SJCRH30 (cell line): ENCODE data around the gene PGM1. TPM values are rescaled to one million over a fixed set of nuclear protein-coding genes. Genes with fewer than 3 reads are reported as not detected.

Source experiments
- DNase-seq, 2 experiments: peaks; one replicate each; pipeline ENCODE4 v3.0.0-alpha.2; 2015 to 2020
- H3K27ac ChIP-seq: fragments of 250-450 bp; sonication (Bioruptor Pico); 2 replicates; pipeline ENCODE4 v1.5.1; 2020; ENCODE audit warnings: mild to moderate bottlenecking, moderate library complexity
- H3K27me3 ChIP-seq: fragments of 250-450 bp; sonication (Bioruptor Pico); 2 replicates; pipeline ENCODE4 v1.5.1; 2020; ENCODE audit warnings: mild to moderate bottlenecking, moderate library complexity
- H3K36me3 ChIP-seq: fragments of 250-450 bp; sonication (Bioruptor Pico); 2 replicates; pipeline ENCODE4 v1.5.1; 2020; ENCODE audit warnings: mild to moderate bottlenecking, moderate library complexity
- H3K4me1 ChIP-seq: fragments of 250-450 bp; sonication (Bioruptor Pico); 2 replicates; pipeline ENCODE4 v1.5.1; 2020; ENCODE audit warnings: mild to moderate bottlenecking, moderate library complexity
- H3K4me3 ChIP-seq: fragments of 250-450 bp; sonication (Bioruptor Pico); 2 replicates; pipeline ENCODE4 v1.5.1; 2020; ENCODE audit warnings: mild to moderate bottlenecking, moderate library complexity
- H3K9me3 ChIP-seq: fragments of 250-450 bp; sonication (Bioruptor Pico); replicated peaks from 2 replicates; pipeline ENCODE4 v1.5.1; 2020; ENCODE audit warnings: mild to moderate bottlenecking, moderate library complexity
- total RNA-seq: library from RNA; depleted of rRNA; stranded (reverse); fragments of >200 nt; shearing (Covaris generic); gene quantifications from 2 replicates; pipeline ENCODE4 v1.2.3, GENCODE V29; 2014

Gene PGM1
- total RNA-seq, 1 experiment from 2014 or later, result 91.1 TPM

GRCh38 chr1:63633281-63633680 is 40.1 kb downstream of the PGM1 start:
- Histone ChIP-seq H3K27me3 (no peaks in the 10 kb centered on the region), H3K36me3 (peaks cover 22% of the 10 kb centered on the region), H3K4me1 (peaks cover under 1% of the 10 kb centered on the region; the same call in 1 of the 2 replicates), H3K4me3 (no peak overlapping the region), H3K9me3 (no peaks in the 10 kb centered on the region), H3K27ac (no peak overlapping the region)
- no peak for DNase-seq

GRCh38 chr1:63634471-63634870 is 41.3 kb downstream of the PGM1 start:
- Histone ChIP-seq H3K4me1 (peaks cover 12% of the 10 kb centered on the region), H3K27me3 (no peaks in the 10 kb centered on the region), H3K27ac (no peak overlapping the region), H3K4me3 (no peak overlapping the region), H3K9me3 (no peaks in the 10 kb centered on the region), H3K36me3 (peaks cover 27% of the 10 kb centered on the region)
- DNase-seq, result no peak

GRCh38 chr1:63635681-63636080 is 42.5 kb downstream of the PGM1 start:
- no peak overlapping the region for H3K27ac ChIP-seq
- peaks cover 15% of the 10 kb centered on the region for H3K4me1 ChIP-seq
- no peaks in the 10 kb centered on the region for H3K9me3 ChIP-seq
- H3K4me3 ChIP-seq, result no peak overlapping the region
- H3K27me3 ChIP-seq, result no peaks in the 10 kb centered on the region
- H3K36me3 ChIP-seq, result peaks cover 32% of the 10 kb centered on the region
- no peak for DNase-seq

- peaks cover 23% of the 10 kb centered on the region for H3K4me1 ChIP-seq
- no peak for DNase-seq
- H3K9me3 ChIP-seq, result no peaks in the 10 kb centered on the region
- H3K27me3 ChIP-seq, result no peaks in the 10 kb centered on the region
- H3K27ac ChIP-seq, result no peak overlapping the region
- H3K4me3 ChIP-seq, result no peak overlapping the region
- H3K36me3 ChIP-seq, result peaks cover 32% of the 10 kb centered on the region
These were observed 43.2 kb downstream of the PGM1 start for GRCh38 chr1:63636192-63637105.

GRCh38 chr1:63638471-63638870 is 45.3 kb downstream of the PGM1 start:
- no peak overlapping the region for H3K4me3 ChIP-seq
- H3K36me3 ChIP-seq, result peaks cover 29% of the 10 kb centered on the region
- H3K9me3 ChIP-seq, result no peaks in the 10 kb centered on the region
- no peaks in the 10 kb centered on the region for H3K27me3 ChIP-seq
- peak in 1 of 2 experiments; percentile 76 for DNase-seq
- peaks cover 43% of the 10 kb centered on the region for H3K4me1 ChIP-seq
- H3K27ac ChIP-seq, result peak overlapping the region; percentile 51

- H3K36me3 ChIP-seq, result peaks cover 29% of the 10 kb centered on the region
- H3K9me3 ChIP-seq, result no peaks in the 10 kb centered on the region
- H3K27me3 ChIP-seq, result no peaks in the 10 kb centered on the region
- peak overlapping the region; percentile 51 for H3K27ac ChIP-seq
- H3K4me3 ChIP-seq, result no peak overlapping the region
- H3K4me1 ChIP-seq, result peaks cover 47% of the 10 kb centered on the region
- peak in 1 of 2 experiments; percentile 47 for DNase-seq
These were observed 45.7 kb downstream of the PGM1 start for GRCh38 chr1:63638875-63639274.

- peaks cover 20% of the 10 kb centered on the region for H3K36me3 ChIP-seq
- no peak overlapping the region for H3K4me3 ChIP-seq
- DNase-seq, result no peak
- H3K4me1 ChIP-seq, result peaks cover 64% of the 10 kb centered on the region
- H3K27me3 ChIP-seq, result no peaks in the 10 kb centered on the region
- H3K9me3 ChIP-seq, result no peaks in the 10 kb centered on the region
- peak overlapping the region; percentile 65 for H3K27ac ChIP-seq
These were observed 47.7 kb downstream of the PGM1 start for GRCh38 chr1:63640633-63641567.

GRCh38 chr1:63641615-63642014 is 48.4 kb downstream of the PGM1 start:
- Histone ChIP-seq H3K4me1 (peaks cover 64% of the 10 kb centered on the region), H3K9me3 (no peaks in the 10 kb centered on the region), H3K27ac (peak overlapping the region; percentile 65), H3K4me3 (no peak overlapping the region), H3K36me3 (peaks cover 16% of the 10 kb centered on the region), H3K27me3 (no peaks in the 10 kb centered on the region)
- DNase-seq, result peak; percentile 50 to 77

GRCh38 chr1:63642901-63643300 is 49.7 kb downstream of the PGM1 start:
- H3K27ac ChIP-seq, result peak overlapping the region; percentile 70
- no peak overlapping the region for H3K4me3 ChIP-seq
- no peaks in the 10 kb centered on the region for H3K27me3 ChIP-seq
- H3K36me3 ChIP-seq, result peaks cover 10% of the 10 kb centered on the region
- peaks cover 64% of the 10 kb centered on the region for H3K4me1 ChIP-seq
- no peaks in the 10 kb centered on the region for H3K9me3 ChIP-seq
- peak in 1 of 2 experiments; percentile 65 for DNase-seq

GRCh38 chr1:63643517-63643916 is 50.3 kb downstream of the PGM1 start:
- Histone ChIP-seq H3K9me3 (no peaks in the 10 kb centered on the region), H3K27me3 (no peaks in the 10 kb centered on the region), H3K4me1 (peaks cover 62% of the 10 kb centered on the region), H3K36me3 (peaks cover 12% of the 10 kb centered on the region), H3K4me3 (no peak overlapping the region), H3K27ac (peak overlapping the region; percentile 70)
- DNase-seq, result no peak

- peaks cover 58% of the 10 kb centered on the region for H3K4me1 ChIP-seq
- H3K36me3 ChIP-seq, result peaks cover 16% of the 10 kb centered on the region
- H3K9me3 ChIP-seq, result no peaks in the 10 kb centered on the region
- H3K27ac ChIP-seq, result peak overlapping the region; percentile 70
- H3K27me3 ChIP-seq, result no peaks in the 10 kb centered on the region
- H3K4me3 ChIP-seq, result no peak overlapping the region
- DNase-seq, result peak; percentile 89 to 97
These were observed 50.7 kb downstream of the PGM1 start for GRCh38 chr1:63643926-63644325.

GRCh38 chr1:63645317-63645716 is 52.1 kb downstream of the PGM1 start:
- Histone ChIP-seq H3K4me3 (no peak overlapping the region), H3K27me3 (no peaks in the 10 kb centered on the region), H3K27ac (no peak overlapping the region), H3K4me1 (peaks cover 55% of the 10 kb centered on the region), H3K36me3 (peaks cover 11% of the 10 kb centered on the region), H3K9me3 (no peaks in the 10 kb centered on the region)
- no peak for DNase-seq

GRCh38 chr1:63648689-63649088 is 55.5 kb downstream of the PGM1 start:
- Histone ChIP-seq H3K4me3 (no peak overlapping the region), H3K27ac (no peak overlapping the region), H3K9me3 (no peaks in the 10 kb centered on the region), H3K27me3 (no peaks in the 10 kb centered on the region), H3K4me1 (peaks cover 35% of the 10 kb centered on the region), H3K36me3 (peaks cover 11% of the 10 kb centered on the region)
- no peak for DNase-seq

- Histone ChIP-seq H3K4me1 (peaks cover 38% of the 10 kb centered on the region), H3K36me3 (peaks cover 11% of the 10 kb centered on the region), H3K4me3 (no peak overlapping the region), H3K27ac (no peak overlapping the region), H3K27me3 (no peaks in the 10 kb centered on the region), H3K9me3 (no peaks in the 10 kb centered on the region)
- DNase-seq, result no peak
These were observed 58.0 kb downstream of the PGM1 start for GRCh38 chr1:63651161-63651701.
